ENCODE measurements around the gene CBR1.
A peak's percentile ranks its signal among the peaks of the same experiment; 100 is the strongest.
"Not testable (repeated sequence)": the region's sequence is repeated elsewhere in the genome, so short reads cannot be mapped to it uniquely, and the experiment has no call there.

CBR1 gene

DNA sequence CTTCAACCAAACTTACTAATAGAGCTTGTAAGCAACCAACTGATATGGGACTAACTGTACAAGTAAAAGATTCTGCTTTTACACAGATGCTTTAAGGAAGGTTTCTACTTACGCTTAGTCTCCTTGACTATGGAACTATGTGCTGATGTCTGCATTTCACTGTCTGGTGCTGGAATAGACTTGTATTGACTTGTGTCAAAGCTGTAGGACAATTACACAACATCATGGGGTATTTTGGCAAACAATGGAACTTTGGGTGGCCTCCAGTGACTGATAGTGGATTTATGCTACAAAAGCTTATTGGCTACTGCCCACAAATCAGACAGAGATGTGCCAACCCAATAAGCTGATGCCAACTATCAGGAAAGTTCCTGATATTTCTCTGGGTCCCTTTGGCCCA, 10.6 kb downstream of the CBR1 start:
- DNase-seq (ENCODE audit: low read depth) = no peak

DNA sequence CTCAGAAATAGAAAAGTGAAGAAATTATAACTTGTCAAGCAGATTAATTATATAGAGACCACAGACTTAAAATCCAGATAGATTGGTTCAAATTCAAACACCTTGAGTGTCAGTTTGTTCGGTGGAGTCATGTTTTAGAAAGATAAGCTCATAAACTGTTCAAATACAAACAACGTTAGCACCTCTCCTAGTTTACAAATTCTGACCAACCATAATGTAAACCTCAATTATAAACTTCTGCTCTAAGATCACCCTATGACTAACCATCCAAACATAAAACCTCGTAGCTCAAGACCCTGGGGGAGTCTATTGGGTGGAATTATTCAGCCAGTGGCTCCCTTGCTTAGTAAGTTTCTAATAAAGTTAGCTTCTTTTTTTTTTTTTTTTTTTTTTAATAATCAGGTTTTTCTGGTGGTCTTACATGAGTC, 12.4 kb downstream of the CBR1 start:
- DNase-seq (ENCODE audit: low read depth) = no peak

DNA sequence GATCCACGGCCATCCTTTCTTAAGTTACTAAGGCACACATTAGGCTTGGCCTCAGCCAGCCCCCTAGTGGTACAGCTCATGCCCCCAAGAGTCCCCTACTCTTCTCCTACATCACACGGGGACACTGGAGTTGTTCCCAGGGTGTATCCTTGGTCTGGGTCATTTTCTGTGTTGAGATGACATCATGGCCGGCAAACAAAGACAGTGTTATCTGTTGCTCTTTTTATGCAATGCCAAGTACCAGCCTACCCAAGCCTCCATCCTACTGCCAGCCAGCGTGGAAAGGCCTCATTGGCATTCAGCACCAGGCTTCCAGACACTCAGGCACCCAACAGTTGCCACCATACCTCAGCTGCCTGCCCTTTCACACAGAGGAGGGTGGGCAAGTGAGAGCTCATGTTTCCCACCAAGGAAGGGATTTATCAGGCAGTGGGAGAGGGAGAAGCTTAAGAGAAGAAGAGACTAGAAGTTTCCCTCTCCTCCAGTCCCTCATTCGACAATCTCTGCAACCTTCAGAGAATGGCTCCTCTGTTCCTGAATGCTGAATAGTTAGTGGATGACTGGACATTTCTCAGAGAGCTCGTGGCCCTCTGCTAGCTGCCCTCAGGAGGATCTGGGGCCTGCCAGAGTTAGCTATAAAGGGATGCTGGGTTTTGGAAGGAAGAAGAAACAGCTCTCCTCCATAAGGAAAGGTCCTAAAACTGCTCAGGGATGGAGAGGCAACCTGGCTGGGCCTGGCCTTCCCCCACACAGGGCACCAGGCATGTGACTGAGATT, 17.7 kb downstream of the CBR1 start:
- no peak for DNase-seq (ENCODE audit: low read depth)

GRCh38 chr21:36089946-36090345, 20.1 kb downstream of the CBR1 start:
- DNase-seq (ENCODE audit: low read depth) = no peak

DNA sequence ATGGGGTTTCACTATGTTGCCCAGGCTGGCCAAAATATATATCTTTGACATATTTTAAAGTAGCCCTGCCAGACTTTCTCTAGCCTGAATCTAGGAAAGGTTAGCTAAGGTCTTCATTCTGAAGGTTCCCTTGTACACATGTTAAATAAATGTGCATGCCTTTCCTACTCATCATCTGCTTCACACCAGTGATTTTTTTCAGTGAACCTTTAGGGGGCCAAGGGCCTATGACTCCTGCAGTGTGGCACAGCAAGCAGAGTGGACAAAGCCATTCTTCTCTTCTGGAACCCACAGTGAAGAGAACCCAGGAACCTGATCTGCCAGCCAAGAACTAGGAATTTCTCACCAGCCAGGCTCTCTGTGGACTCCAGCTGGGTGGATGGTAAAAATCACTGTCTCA, 22.9 kb downstream of the CBR1 start:
- DNase-seq (ENCODE audit: low read depth) = no peak

- no peak for DNase-seq (ENCODE audit: low read depth)
Measured at GRCh38 chr21:36093512-36093911, 23.7 kb downstream of the CBR1 start.

DNA sequence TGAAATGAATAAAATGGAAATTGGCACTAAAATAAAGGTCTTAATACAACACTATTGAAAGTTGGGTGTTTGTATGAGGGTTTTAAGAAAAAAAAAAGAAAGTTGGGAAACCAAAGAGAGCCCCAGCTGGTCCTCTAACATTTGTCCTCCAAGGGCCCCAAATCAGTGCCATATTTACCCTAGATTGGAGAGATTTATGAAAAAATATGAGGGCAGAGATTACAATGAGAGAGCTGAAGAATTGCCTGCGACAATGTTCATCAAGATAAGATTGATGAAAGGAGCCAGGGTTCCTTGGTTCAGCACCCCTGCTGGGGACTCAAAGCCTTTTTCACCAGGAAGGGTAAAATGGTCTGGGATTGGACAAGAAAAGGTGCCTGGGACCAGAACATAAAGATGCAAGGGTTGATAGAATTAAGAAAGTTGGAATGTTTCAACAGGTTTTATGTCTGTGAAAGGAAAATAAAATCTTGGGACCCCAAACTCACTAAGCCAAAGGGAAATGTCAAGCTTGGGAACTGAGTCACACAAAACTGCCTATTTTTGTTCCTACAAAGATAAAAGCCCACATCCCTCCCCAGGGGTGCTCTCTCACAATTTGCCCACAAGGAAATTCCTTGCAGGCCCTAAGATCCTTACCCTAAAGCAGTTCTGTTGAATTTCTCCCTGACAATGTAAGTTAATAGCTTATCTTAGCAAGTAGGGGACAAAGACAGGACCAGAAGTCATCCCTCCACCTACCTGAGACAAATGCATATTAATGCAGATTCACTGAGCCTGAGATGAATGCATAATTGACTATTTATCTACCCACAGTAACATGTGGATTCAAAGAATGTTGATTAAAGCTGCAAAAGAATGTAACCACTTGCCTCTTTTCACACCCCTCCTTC, 26.8 kb downstream of the CBR1 start:
- DNase-seq (ENCODE audit: low read depth) = no peak

GRCh38 chr21:36097427-36098181, 27.8 kb downstream of the CBR1 start:
- no peak for DNase-seq (ENCODE audit: low read depth)

DNA sequence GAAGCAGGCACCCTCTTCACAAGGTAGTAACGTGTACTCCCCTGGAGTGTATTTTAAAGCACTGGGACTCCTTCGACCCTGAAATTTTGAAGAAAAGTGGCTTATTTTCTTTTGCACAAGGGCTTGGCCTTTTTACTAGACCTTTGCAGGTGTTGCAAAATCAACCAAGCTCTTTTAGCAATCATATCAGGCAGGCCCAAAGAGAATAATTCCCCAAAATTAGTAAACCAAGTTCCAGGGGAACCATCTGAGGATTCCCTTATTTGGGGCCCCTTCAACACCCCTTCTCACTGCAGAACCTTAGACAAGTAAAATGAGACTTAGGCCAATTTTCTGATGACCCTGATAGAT, 28.3 kb downstream of the CBR1 start:
- DNase-seq (ENCODE audit: low read depth) = no peak

DNA sequence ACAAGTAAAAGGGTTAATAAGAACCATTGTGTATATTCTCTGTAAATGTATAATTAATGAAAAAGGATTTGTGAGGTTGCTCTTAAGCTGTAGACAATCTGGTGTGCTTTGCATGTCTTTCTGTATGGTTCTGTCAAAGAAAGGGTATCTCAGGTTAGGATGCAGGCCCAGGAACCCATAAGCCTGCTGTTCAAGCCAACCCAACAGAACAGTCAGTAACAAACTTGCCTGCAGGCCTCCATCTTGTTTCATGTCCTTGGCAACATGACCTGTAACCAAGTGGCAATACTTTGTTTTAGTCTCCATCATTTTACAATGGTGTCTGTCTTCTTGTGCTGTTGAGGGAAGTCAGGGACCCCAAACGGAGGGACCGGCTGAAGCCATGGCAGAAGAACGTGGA, 29.2 kb downstream of the CBR1 start:
- DNase-seq (ENCODE audit: low read depth) = no peak

DNA sequence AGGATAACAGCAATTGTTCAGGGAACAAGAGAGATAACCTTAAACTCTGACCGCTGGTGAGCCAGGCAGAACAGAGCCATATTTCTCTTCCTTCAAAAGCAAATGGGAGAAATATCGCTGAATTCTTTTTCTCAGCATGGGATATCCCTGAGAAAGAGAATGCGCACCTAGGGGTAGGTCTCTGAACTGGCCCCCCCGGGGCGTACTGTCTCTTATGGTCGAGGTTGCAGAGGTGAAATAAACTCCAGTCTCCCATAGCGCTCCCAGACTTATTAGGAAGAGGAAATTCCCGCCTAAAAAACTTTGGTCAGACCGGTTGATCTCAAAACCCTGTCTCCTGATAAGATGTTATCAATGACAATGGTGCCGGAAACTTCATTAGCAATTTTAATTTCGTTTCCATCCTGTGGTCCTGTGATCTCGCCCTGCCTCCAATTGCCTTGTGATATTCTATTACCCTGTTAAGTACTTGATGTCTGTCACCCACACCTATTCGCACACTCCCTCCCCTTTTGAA, 29.9 kb downstream of the CBR1 start:
- DNase-seq (ENCODE audit: low read depth) = not testable (repeated sequence)

DNA sequence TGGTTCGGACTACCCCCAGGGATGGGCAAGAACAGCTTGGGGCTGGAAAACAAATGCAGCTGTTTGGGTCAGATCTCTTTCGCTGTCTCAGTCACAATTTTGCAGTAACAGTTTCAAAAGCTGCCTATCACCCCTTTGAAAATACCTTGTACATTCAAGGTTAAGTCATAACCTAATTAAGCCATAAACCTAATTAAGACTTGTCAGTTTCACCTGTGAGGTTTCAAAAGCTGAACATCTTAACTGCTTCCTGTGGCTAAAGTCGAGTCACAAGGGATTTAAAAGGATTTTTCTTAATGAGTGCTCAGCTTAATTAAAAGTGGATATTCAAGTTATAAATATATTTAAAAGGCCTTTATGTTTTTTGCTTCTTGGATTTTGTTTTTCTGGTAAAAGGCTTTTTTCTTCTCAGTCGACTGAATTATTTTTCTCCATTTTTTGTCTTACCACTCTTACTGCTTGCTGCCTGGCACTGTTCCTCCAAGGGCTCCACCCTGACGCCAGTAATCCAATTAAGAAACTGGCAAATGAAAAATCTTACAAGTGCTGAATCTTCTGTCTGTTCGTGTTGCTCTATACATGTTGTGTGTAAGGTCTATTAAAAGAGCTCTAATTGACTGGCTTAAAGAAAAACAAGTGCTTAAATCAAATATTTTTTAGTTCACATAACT, 31.3 kb downstream of the CBR1 start:
- DNase-seq (ENCODE audit: low read depth) = no peak

- DNase-seq (ENCODE audit: low read depth) = no peak
Measured at GRCh38 chr21:36103434-36103833, 33.6 kb downstream of the CBR1 start.

DNA sequence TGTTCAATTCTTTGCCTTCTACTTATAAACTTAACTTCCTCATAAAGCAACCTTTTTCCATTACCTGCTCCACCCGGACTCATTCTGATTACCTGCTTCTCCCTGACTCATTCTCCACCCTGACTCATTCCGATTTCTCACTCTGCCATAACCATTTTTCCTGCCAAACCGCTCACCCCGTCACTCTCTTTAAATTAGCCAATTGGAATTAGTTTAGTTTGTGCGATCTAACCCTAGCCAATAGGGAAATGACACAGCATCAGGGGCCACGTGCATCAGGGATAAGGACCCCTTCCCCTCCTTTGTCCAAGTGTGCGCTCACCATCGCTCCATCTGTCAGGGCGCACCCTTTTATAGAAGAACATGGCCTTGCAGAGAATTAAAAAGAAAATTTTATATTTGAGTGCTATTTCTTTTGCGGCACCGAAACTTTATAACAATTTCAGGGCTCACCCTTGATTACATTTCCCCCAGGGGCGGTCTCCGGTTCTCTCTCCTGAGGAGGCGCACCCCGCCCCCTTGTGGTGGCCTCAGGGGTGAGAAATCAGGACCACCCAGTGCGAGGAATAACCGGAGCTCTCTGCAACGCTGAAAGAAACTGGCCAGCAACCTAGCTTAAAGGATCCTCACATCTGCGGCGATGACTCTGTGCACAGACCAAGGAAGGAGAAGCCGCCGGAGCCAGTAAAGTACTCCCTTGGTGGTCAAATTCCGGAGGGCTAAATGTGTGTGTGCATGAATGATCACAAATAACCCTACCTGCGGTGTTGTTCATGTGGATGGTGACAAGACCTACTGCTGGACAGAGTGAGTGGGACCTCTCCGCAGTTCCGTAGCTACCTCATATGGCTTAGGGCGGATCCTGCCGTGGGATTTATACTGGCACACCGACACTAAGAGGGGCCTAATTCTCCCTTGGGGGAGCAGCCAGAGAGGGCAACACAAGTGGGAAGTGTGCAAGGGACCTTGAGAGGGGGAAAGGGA, 34.8 kb downstream of the CBR1 start:
- peak; percentile 42 for DNase-seq (ENCODE audit: low read depth)

DNA sequence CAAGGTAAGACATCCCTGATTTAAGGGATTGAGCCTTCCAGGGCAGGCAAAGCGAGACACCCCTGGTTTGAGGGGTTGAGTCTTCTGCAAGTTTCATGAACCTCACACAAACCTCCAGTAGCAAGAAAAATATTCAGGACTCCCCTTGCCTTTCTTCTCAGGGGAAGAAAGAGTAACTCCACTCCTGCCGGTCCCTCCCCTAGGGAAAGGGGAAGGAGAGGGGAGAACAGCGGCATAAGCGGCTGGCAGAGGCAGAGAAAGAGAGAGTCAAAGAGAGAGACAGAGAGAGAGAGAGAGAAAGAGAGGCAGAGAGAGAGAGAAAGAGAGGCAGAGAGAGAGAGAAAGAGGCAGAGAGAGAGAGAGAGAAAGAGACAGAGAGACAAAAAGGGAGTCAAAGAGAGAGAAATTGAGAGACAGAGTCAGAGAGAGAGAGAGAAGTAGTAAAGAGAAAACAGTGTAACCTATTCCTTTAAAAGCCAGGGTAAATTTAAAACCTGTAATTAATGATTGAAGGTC, 35.6 kb downstream of the CBR1 start:
- DNase-seq (ENCODE audit: low read depth) = no peak

DNA sequence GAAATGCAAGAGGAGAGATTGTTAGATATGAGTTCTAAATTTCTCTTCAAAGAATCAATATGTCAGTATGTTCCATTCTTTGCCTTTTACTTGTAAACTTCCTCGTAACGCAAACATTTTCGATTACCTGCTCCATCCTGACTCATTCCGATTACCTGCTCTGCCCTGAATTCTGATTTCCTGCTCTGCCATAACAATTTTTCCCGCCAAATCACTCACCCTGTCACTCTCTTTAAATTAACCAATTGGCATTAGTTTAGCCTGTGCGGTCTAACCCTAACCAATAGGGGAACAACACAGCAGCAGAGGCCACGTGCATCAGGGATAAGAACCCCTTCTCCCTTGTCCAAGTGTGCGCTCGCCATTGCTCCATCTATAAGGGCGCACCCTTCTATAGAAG, 40.0 kb downstream of the CBR1 start:
- no peak for DNase-seq (ENCODE audit: low read depth)

GRCh38 chr21:36111238-36111637, 41.4 kb downstream of the CBR1 start:
- DNase-seq (ENCODE audit: low read depth) = no peak

- no peak for DNase-seq (ENCODE audit: low read depth)
Measured at GRCh38 chr21:36113647-36114428, 44.0 kb downstream of the CBR1 start.

- DNase-seq (ENCODE audit: low read depth) = no peak
Measured at GRCh38 chr21:36115138-36115730, 45.4 kb downstream of the CBR1 start.
